ENCODE data around the gene MYMK.

The MYMK gene

DNA sequence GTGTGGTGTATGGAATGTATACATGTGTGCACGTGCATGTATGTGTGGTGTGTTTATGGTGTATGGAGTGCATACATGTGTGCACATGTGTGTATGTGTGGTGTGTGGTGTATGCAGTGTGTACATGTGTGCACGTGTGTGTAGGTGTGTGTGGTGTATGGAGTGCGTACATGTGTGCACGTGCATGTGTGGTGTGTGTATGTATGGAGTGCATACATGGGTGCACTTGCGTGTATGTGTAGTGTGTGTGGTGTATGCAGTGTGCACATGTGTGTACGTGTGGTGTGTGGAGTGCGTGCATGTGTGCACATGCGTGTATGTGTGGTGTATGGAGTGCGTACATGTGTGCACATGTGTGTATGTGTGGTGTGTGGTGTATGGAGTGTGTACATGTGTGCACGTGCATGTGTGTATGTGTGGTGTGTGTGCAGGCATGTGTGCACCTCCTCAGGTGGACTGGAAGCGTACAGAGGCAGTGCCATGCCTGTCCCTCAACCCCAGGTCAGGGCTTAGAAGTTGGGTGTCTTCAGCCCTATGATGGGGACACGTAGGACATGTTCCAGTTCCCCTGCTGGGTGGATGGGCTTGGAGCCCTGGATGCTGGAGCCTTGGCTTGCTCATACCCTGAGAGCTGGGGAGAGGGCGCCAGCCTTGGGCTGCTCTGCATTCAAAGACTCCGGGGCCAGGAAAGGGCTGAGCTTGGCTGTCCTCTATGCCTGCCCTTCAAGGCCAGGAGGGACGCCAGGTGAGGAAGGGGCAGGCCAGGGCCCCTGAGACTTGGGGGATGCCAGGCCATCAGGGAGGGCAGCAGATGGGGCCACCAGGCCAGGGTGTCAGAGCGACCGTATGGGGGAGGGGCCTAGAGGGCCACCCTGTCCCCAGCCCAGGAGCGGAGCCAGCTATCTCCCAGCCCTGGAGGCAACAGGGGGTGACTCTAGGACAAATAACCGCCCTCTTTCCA is 12.2 kb downstream of the MYMK start:
- Mint-ChIP-seq H3K9me3 (no peaks in the 10 kb centered on the region), H3K27me3 (no peaks in the 10 kb centered on the region), H3K36me3 (ENCODE audit: low read depth) (no peaks in the 10 kb centered on the region), H3K4me1 (ENCODE audit: low read depth) (peaks cover 18% of the 10 kb centered on the region), H3K4me3 (no peak overlapping the region), H3K27ac (no peak overlapping the region)
- no peak for DNase-seq

DNA sequence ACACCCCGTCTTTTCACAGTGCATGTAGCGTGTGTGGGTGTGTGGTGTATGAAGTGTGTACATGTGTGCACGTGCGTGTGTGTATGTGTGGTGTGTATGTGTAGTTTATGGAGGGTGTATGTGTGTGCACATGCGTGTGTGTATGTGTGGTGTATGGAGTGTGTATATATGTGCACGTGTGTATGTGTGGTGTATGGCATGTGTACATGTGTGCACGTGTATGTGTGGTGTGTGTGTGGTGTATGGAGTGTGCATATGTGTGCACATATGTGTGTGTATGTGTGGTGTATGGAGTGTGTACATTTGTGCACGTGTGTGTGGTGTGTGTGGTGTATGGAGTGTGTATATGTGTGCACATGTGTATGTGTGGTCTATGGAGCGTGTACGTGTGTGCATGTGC is 13.2 kb downstream of the MYMK start:
- no peak overlapping the region for H3K27ac Mint-ChIP-seq
- H3K4me3 Mint-ChIP-seq: no peak overlapping the region
- no peak for DNase-seq
- peaks cover 18% of the 10 kb centered on the region for H3K4me1 Mint-ChIP-seq (ENCODE audit: low read depth)
- no peaks in the 10 kb centered on the region for H3K36me3 Mint-ChIP-seq (ENCODE audit: low read depth)
- H3K9me3 Mint-ChIP-seq: no peaks in the 10 kb centered on the region
- no peaks in the 10 kb centered on the region for H3K27me3 Mint-ChIP-seq

DNA sequence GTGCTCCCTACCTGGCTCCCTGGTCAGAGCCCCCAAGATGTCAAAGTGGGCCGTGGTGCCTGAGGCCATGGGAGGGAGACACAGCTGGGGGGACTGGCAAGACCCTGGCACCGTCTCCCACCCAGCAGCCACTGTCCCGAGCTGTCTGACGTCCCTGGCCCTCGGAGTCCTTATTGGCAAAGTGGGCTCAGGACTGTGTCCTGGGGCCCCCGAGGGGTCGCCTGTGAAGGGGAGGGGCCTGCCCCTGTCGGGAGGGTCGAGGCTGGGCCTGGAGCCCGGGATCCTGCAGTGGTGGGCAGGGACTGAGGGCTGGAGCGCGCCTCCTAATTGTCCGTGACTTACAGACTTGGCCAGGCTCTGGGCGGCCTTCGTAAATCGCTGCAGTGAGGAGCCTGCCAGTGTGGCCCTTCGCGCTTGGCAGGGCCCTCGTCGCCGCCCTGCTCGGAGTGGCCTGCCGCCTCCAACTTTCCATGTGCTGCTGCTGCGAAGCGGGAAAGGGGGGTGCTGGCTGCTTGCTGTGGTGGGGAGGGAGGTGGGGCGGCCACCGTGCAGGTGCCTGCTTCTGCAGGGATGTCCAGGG is 13.7 kb downstream of the MYMK start:
- Mint-ChIP-seq H3K36me3 (ENCODE audit: low read depth) (no peaks in the 10 kb centered on the region), H3K4me3 (no peak overlapping the region), H3K4me1 (ENCODE audit: low read depth) (peaks cover 18% of the 10 kb centered on the region), H3K27me3 (no peaks in the 10 kb centered on the region), H3K9me3 (no peaks in the 10 kb centered on the region), H3K27ac (no peak overlapping the region)
- no peak for DNase-seq

DNA sequence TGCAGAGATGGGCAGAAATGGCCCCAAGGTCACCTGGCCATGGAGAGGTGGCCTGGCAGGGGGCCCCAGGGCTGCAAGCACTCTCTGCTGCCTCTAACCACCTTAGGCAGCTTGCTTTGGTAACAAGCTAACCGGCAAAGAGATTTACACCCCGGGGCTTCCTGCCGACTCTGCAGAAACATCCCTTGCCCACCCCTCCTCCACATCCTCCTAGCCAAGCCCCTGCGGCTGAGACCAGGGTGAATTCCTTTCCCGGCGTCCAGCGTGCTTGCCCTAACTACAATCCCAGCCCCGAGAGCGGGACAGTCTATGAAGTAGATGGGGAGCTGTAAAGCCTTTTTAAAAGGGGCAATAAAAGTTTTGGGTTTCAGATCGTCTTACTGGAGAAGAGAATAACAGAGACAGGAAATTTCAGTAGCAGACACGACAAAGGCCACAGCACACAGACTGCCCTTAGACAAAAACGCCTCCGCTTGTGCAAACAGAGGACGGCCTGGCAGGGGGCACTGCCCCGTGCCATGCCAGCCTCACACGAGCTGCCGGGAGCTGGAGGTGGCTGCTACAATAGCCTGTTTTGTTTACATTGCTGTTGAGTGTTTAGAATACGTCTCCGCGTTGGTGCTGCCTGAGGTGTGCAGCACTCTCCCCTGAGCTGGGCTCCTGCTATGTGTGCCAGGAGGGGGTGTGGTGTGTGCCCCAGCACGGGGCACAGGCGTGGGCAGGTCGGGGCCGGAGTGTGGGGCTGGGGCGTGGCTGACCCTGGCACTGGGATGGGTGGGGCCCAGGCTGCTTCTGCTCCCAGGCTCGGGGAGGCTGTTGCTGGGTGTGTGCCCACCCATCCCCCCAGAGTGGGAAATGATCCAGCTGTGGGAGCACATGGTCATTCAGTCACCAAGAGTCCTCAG is 15.3 kb downstream of the MYMK start:
- Mint-ChIP-seq H3K36me3 (ENCODE audit: low read depth) (no peaks in the 10 kb centered on the region), H3K27ac (peak overlapping the region; percentile 63)

DNA sequence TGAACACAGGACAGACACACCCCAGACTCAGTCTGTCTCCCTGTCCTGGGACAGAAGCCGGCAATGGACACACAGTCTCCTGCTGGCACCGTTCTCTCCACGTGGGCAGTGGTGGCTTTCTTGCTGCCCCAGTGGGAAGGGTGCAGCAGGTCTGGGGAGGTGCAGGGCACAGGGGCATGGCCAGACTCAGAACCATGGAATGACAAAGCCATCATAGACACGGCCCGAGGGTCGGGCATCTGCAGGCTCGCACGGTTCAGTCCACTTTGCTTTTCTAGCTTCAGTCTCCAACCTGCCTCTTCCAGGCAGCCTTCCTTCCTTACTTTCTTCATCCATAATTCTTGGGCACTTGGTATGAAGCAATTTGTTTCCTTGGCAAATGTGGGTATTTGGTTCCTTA is 16.7 kb downstream of the MYMK start:
- Mint-ChIP-seq H3K4me3 (no peak overlapping the region), H3K9me3 (no peaks in the 10 kb centered on the region), H3K4me1 (ENCODE audit: low read depth) (peaks cover 18% of the 10 kb centered on the region), H3K27me3 (no peaks in the 10 kb centered on the region), H3K27ac (no peak overlapping the region), H3K36me3 (ENCODE audit: low read depth) (no peaks in the 10 kb centered on the region)
- DNase-seq: no peak

More for the DNA sequence above, 15.3 kb downstream of the MYMK start:
- Mint-ChIP-seq H3K9me3 (no peaks in the 10 kb centered on the region), H3K4me1 (ENCODE audit: low read depth) (peaks cover 18% of the 10 kb centered on the region), H3K27me3 (no peaks in the 10 kb centered on the region), H3K4me3 (peak overlapping the region; percentile 54)
- peak; percentile 45 for DNase-seq

DNA sequence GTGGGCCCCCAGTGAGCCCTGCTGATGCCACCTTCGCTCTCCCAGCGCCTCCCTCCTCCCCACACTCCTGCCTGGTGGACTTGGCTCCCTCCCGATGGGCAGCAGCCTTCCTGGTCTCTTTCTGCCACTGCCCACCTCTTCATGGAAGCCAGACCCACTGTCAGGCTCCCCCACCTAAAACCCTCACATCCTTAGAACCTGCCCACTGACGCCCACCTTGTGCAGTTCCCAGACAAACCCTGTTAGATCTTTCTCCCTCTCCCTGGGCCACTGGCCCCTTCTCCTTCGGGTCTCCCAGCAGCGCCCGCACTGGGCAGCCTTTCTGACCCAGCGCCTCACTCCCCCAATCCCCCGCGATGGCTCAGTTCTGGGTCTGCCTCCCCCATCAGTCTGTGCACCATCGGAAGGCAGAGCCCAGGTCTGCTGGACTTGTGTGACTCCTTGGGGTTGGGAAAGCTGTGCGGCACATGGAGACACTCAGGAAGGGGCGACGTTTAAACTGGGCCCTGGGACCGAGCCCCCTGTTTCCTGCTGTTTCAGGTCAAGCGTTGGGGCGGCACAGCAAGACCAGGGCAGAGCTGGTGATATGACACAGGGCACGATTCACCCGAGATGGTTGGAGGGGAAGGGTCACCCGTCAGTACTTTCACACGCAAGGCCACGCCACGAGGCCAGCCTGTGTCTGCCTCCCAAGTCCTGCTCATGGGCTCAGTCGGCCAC is 17.4 kb downstream of the MYMK start:
- Mint-ChIP-seq H3K4me3 (no peak overlapping the region), H3K4me1 (ENCODE audit: low read depth) (peaks cover 18% of the 10 kb centered on the region), H3K27me3 (no peaks in the 10 kb centered on the region), H3K27ac (no peak overlapping the region), H3K36me3 (ENCODE audit: low read depth) (no peaks in the 10 kb centered on the region), H3K9me3 (peaks cover 3% of the 10 kb centered on the region)
- DNase-seq: no peak

DNA sequence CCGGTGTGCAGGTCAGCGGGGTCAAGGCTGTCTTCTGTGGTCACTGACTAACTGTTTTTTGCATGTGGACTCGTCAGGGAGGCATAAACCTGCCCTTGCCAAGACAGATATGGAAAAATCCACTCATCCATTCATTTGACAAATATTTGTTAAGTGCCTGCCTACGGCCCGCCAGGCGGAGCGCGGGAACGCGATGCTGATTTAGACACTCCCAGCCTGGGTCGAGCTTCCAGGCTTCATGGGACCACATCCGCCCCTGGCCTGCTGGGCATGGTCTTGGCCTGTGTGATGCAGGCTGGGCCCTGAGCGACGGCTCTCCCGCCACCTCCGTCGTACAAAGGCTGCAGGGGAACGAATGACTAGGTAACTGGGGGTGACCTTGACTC is 18.1 kb downstream of the MYMK start:
- Mint-ChIP-seq H3K4me3 (no peak overlapping the region), H3K27ac (no peak overlapping the region), H3K27me3 (no peaks in the 10 kb centered on the region), H3K4me1 (ENCODE audit: low read depth) (peaks cover 18% of the 10 kb centered on the region), H3K9me3 (peaks cover 9% of the 10 kb centered on the region), H3K36me3 (ENCODE audit: low read depth) (no peaks in the 10 kb centered on the region)
- no peak for DNase-seq

DNA sequence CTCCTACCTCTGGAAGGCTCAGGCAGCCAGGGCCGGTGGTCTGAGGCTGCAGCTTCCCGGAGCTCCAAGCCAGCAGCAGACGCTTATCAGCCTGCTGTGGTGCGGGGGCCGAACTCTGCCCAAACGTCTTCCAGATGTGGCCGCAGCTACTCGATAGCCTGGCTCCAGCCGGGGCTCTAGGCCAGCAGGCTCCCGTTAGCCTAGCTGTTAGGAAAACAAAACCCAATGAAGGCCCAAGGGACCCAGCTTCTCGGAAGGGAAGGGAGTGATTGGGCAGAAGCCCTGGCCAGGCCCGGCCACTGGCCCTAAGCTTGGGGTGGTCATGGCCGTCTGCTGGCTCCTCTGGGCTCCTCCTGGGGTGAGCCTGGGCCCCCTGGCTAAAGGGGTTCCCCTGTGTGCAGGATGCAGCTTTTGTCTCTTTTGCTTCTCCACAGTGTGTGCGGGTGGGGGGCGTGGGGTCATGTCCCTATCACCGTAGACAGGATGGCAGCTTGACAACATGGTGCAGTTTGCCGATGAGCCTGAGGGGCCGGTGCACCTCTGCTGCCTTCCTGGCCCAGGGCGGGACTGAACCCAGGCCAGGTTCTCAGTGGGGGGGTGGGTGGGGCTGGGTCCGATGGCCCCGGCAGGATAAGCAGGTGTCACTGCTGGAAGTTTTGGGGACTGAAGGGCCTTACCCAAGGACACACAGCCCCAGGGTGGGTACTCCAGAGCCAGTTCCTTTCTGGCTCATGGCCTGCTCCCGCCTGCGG is 18.7 kb downstream of the MYMK start:
- no peak for DNase-seq
- H3K27me3 Mint-ChIP-seq: peaks cover 2% of the 10 kb centered on the region
- peaks cover 18% of the 10 kb centered on the region for H3K4me1 Mint-ChIP-seq (ENCODE audit: low read depth)
- no peak overlapping the region for H3K27ac Mint-ChIP-seq
- H3K9me3 Mint-ChIP-seq: peaks cover 14% of the 10 kb centered on the region
- no peaks in the 10 kb centered on the region for H3K36me3 Mint-ChIP-seq (ENCODE audit: low read depth)
- H3K4me3 Mint-ChIP-seq: no peak overlapping the region

DNA sequence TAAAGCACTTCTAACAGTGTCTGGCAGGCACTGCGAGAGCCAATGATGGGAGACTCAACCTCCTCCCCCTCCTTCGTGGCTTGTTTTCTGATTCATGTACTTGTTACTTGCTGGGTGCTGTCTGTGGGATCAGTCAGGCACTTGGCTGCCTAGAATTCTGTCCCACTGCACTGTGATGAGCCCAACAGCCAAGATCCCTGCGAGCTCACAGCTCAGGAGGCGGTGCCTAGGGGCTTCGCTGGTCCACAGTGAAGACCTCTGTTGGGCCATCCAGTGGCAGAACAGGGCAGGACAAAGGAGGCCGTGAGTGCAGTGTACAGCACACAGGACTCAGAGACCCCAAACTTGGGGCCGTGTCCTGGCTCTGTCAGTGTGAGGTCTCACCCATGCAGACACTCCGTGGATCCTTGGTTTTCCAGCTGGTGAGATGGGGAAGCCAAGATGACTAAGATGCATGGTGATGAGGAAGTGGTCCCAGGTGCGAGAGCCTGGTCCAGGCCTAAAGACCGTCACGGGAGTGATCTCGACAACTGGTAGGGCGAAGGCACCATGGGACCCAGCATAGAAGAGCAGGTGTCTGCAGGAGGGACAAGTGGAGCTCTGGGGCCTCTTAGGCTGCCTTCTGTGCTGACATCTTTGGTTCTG is 19.5 kb downstream of the MYMK start:
- H3K4me3 Mint-ChIP-seq: no peak overlapping the region
- peaks cover 18% of the 10 kb centered on the region for H3K4me1 Mint-ChIP-seq (ENCODE audit: low read depth)
- DNase-seq: no peak
- no peak overlapping the region for H3K27ac Mint-ChIP-seq
- peaks cover 4% of the 10 kb centered on the region for H3K27me3 Mint-ChIP-seq
- H3K9me3 Mint-ChIP-seq: peaks cover 16% of the 10 kb centered on the region
- H3K36me3 Mint-ChIP-seq (ENCODE audit: low read depth): no peaks in the 10 kb centered on the region

DNA sequence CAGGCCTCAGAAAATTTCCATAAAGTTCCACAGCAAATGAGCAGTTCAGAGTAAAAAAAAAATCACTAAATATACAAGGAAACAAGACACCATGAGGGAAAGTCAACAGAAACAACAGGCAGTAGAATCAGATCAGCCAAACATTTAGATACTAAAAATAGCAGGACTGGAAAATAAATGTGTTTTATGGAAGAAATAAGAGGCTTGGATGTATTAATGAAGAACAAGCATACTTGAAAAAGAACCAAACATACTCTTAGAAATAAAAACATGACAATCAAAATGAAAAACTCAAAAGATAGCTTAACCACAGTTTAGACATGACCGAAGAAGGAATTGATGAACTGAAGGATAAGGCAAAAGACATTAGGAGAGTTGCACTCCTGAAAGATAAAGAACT is 22.6 kb downstream of the MYMK start:
- Mint-ChIP-seq H3K4me1 (ENCODE audit: low read depth) (no peaks in the 10 kb centered on the region), H3K9me3 (peaks cover 16% of the 10 kb centered on the region), H3K27me3 (peaks cover 12% of the 10 kb centered on the region), H3K4me3 (no peak overlapping the region), H3K27ac (no peak overlapping the region), H3K36me3 (ENCODE audit: low read depth) (no peaks in the 10 kb centered on the region)
- DNase-seq: no peak

DNA sequence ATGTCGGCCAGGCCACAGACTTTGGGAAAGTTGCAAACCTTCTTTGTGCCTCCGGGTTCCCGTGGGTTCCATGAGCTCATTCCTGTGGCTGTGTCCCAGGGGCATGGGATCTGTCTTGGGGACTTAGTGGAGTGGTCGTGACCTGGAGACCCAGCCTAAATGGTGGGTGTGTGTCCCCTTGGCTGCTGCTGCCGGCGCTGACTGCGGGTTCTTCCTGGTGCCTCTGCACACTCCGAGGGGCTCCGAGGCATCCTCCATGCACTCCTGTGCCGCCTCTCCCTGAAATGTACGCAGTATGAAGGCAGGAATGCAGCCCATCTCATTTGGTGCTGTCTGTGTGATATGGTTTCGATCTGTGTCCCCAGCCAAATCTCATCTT is 24.9 kb downstream of the MYMK start:
- Mint-ChIP-seq H3K4me1 (ENCODE audit: low read depth) (no peaks in the 10 kb centered on the region), H3K4me3 (no peak overlapping the region), H3K36me3 (ENCODE audit: low read depth) (no peaks in the 10 kb centered on the region), H3K9me3 (peaks cover 16% of the 10 kb centered on the region), H3K27ac (no peak overlapping the region), H3K27me3 (peaks cover 12% of the 10 kb centered on the region)
- no peak for DNase-seq

DNA sequence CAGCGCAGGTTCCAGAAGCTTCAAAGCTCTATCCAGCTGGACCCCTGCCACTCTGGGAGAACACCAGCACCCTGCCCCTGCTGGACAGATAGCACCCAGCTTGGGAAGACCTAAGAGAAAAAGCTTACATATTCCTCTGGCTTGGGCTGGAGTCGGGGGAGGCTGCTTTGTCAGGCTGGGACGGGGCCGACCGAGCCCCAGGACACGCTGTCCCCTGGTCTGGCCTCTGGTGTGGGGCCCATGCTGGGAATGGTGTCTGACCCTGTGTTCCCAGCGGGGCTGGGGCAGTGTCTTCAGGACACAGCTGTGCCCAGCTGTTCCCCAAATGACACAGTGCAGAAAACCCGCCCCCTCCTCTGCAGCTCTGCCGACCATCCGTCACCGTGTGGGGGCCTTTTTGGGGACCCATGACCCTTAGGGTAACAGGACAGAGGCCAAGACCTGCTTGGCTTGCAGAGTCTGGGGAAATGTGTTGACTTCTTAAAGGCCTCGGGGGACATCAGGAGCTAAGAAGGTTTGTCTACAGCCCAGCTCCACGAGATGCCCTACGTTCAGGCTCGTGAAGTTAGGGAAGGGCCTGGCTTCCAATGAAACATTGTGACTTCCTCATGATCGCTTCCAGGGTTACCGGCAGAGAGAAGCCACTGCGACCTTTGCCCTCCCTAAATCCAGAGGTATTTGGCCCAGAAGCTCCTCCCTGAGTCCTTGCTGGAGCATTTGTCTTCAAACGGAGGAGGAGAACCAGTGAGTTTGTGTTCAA is 25.4 kb downstream of the MYMK start:
- Mint-ChIP-seq H3K4me1 (ENCODE audit: low read depth) (no peaks in the 10 kb centered on the region), H3K27me3 (peaks cover 12% of the 10 kb centered on the region), H3K36me3 (ENCODE audit: low read depth) (no peaks in the 10 kb centered on the region), H3K4me3 (no peak overlapping the region), H3K9me3 (peaks cover 16% of the 10 kb centered on the region), H3K27ac (no peak overlapping the region)
- DNase-seq: no peak
